HepG2 (cell line): ENCODE results near the gene RARA. TPM values are rescaled to one million over a fixed set of nuclear protein-coding genes. Genes with fewer than 3 reads are reported as not detected.

ENCODE experiments used
- ATAC-seq: fragments of 200-7000 bp; cut with Tn5 transposase; 3 replicates; pipeline ENCODE4 v1.9.1; 2020; ENCODE audit warnings: mild to moderate bottlenecking, moderate library complexity
- BruUV-seq: library from RNA; stranded (reverse); fragments of 400-500 nt; replicated peaks from 2 replicates; lab custom pipeline; 2021; lab: Mats Ljungman, UMichigan
- CTCF ChIA-PET: fragments of 300-600 bp; formaldehyde crosslinking; extraction: SDS; loops from one replicate; lab custom pipeline; 2021; ENCODE audit warnings: low total read pairs, inconsistent platforms, low intra/inter-chr PET ratio; lab: Yijun Ruan, JAX
- POLR2A ChIA-PET: fragments of 350-600 bp; sonication (Branson Sonifier 250); formaldehyde crosslinking; loops from one replicate; lab custom pipeline; 2020; ENCODE audit warnings: antibody characterized with exemption, inconsistent platforms; lab: Yijun Ruan, JAX
- DNase-seq: peaks from one replicate; pipeline ENCODE4 v3.0.0-alpha.2; 2015; ENCODE audit warnings: low spot score
- FAIRE-seq: peaks from 3 replicates; lab custom pipeline; 2011; peaks lifted over from hg19 to GRCh38; lab: Jason Lieb, UNC
- H2AFZ ChIP-seq: one replicate; pipeline ENCODE4 v1.6.1; 2011; ENCODE audit warnings: low read length, inconsistent platforms
- H3K27ac ChIP-seq: fragments of 300-600 bp; 3 replicates; pipeline ENCODE4 v1.8.0; 2011; ENCODE audit warnings: mixed run types, mild to moderate bottlenecking, mixed read lengths, low read length, inconsistent platforms; ENCODE audit not compliant: insufficient read depth; ENCODE audit errors: extremely low read length
- H3K27me3 ChIP-seq, 2 experiments: fragments of 200-600 bp in 1 of 2; 2 replicates in 1 of 2; 3 replicates in 1 of 2; pipeline versions ENCODE4 v1.6.0 to v1.8.0; 2011; ENCODE audit warnings: low read length in 2 of 2, mild to moderate bottlenecking in 2 of 2, moderate library complexity in 2 of 2, inconsistent platforms in 1 of 2; ENCODE audit not compliant: insufficient read depth in 2 of 2, control insufficient read depth in 1 of 2
- H3K36me3 ChIP-seq, 2 experiments: fragments of 200-600 bp in 1 of 2; replicated peaks in 1 of 2; 2 replicates in 1 of 2; 3 replicates in 1 of 2; pipeline versions ENCODE4 v1.5.1 to v1.8.0; 2011; ENCODE audit warnings: low read length in 2 of 2, inconsistent platforms in 1 of 2; ENCODE audit not compliant: insufficient read depth in 2 of 2, control insufficient read depth in 1 of 2
- H3K4me1 ChIP-seq: 2 replicates; pipeline ENCODE4 v1.5.1; 2012; ENCODE audit warnings: low read length, inconsistent platforms; ENCODE audit not compliant: insufficient read depth
- H3K4me2 ChIP-seq: 2 replicates; pipeline ENCODE4 v1.6.0; 2011; ENCODE audit warnings: low read depth, low read length, inconsistent platforms
- H3K4me3 ChIP-seq, 3 experiments: fragments of 200-600 bp in 1 of 3; sonication (generic), shearing (Covaris generic) in 1 of 3; replicated peaks in 1 of 3; 2 replicates each; pipeline ENCODE4 v1.5.1; 2011 to 2016; ENCODE audit warnings: low read length in 3 of 3, inconsistent platforms in 2 of 3, low read depth in 2 of 3, mild to moderate bottlenecking in 2 of 3, control low read depth in 1 of 3, mixed read lengths in 1 of 3; ENCODE audit not compliant: insufficient read depth in 1 of 3
- H3K79me2 ChIP-seq: one replicate; pipeline ENCODE4 v1.6.1; 2011; ENCODE audit warnings: low read length, inconsistent platforms; ENCODE audit not compliant: insufficient read depth
- H3K9ac ChIP-seq: 2 replicates; pipeline ENCODE4 v1.6.0; 2011; ENCODE audit warnings: mild to moderate bottlenecking, low read depth, low read length, inconsistent platforms; ENCODE audit not compliant: insufficient read depth
- H3K9me3 ChIP-seq: 2 replicates; pipeline ENCODE4 v1.5.1; 2012; ENCODE audit warnings: mild to moderate bottlenecking, low read length
- H4K20me1 ChIP-seq: 2 replicates; pipeline ENCODE4 v1.6.0; 2011; ENCODE audit warnings: inconsistent platforms, mild to moderate bottlenecking, low read length, moderate library complexity; ENCODE audit not compliant: insufficient read depth
- RARA ChIP-seq: IDR thresholded peaks from 2 replicates; pipeline ENCODE4 v1.6.1; 2016; ENCODE audit warnings: missing genetic modification reagents, missing compliant biosample characterization
- ZNF383 ChIP-seq: sonication (generic); formaldehyde crosslinking; IDR thresholded peaks from 2 replicates; pipeline ENCODE4 v1.4.0; 2020; ENCODE audit warnings: missing genetic modification reagents, mild to moderate bottlenecking, borderline replicate concordance
- ZNF790 ChIP-seq: sonication (generic); formaldehyde crosslinking; IDR thresholded peaks from 2 replicates; pipeline ENCODE4 v1.8.0; 2022; ENCODE audit warnings: missing genetic modification reagents, mild to moderate bottlenecking, borderline replicate concordance
- WGBS: methylation state at CpG from one replicate; pipeline ENCODE4 v1.1.6; 2017; ENCODE audit warnings: low lambda C conversion rate; 5-methylcytosine and 5-hydroxymethylcytosine counted together
- in situ Hi-C: cut with HindIII; loops from 2 replicates; pipeline ENCODE4 v1.10.0; 2017; ENCODE audit warnings: low pct_unique_long_range_greater_than_20kb; ENCODE audit not compliant: extremely low pct_ligation_motif_present
- intact Hi-C: fragments of 100-400 bp; cut with micrococcal nuclease; formaldehyde crosslinking; loops from one replicate; pipeline ENCODE4 v1.10.0; 2022; ENCODE audit not compliant: unreplicated experiment
- polyA plus RNA-seq, 8 experiments: library from polyadenylated mRNA; depleted of rRNA in 3 of 8; stranded (reverse) in 7 of 8; unstranded in 1 of 8; fragments of >200 nt; fragmentation: Illumina TruSeq in 4 of 8; extraction: Trizol in 4 of 8; gene quantifications; 2 replicates each; pipeline versions ENCODE4 v1.2.1 to v1.2.3, GENCODE V29; 2011 to 2016; ENCODE audit warnings: low read depth in 4 of 8, missing spikeins in 1 of 8, mixed read lengths in 1 of 8; ENCODE audit not compliant: insufficient read depth in 1 of 8
- total RNA-seq, 5 experiments: library from RNA; depleted of rRNA; stranded (reverse); fragments of >200 nt; fragmentation: Illumina TruSeq; extraction: Trizol; gene quantifications; 2 replicates each; pipeline ENCODE4 v1.2.3, GENCODE V29; 2016; ENCODE audit warnings: low read depth in 1 of 5
- TF ChIP-seq, protein P1 (sequence below): sonication (generic); formaldehyde crosslinking; IDR thresholded peaks from 2 replicates; pipeline ENCODE4 v1.8.0; 2022; ENCODE audit warnings: missing genetic modification reagents, mild to moderate bottlenecking, borderline replicate concordance
- TF ChIP-seq, protein P2 (sequence below): sonication (generic); formaldehyde crosslinking; IDR thresholded peaks from 2 replicates; pipeline ENCODE4 v1.4.0; 2020; ENCODE audit warnings: mild to moderate bottlenecking, missing genetic modification reagents

RARA gene
- total and polyA plus RNA-seq, 2 of the 13 experiments (the other 11 are each of a cell fraction or from before 2014, with no cell fraction given): 6.4 to 8.6 TPM

DNA sequence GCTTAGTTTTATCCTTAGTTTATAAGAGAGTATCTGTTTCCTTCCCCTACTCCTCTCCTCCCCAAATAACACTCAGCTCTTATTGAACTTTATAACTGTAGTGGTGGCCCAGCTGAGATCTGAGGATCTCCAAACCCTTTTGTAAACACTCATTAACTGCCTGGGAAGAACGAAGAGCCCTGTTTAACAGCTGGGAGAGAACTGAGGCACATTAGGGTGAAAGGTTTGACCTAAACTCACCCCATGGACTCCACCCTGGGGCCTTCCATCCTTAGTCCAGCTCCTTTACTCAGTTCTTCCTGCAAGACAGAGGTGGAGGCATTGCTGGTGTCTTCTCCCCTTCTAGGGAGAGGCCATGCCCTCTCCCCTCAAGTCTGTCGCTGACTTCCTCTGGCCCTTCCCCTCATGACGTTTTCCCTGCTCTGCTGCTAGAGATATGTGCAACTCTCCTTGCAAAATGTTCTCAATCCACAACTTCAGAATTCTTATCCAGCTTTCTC, 1.2 kb upstream of the RARA start (continued):
- TF ChIP-seq, protein P1, sequence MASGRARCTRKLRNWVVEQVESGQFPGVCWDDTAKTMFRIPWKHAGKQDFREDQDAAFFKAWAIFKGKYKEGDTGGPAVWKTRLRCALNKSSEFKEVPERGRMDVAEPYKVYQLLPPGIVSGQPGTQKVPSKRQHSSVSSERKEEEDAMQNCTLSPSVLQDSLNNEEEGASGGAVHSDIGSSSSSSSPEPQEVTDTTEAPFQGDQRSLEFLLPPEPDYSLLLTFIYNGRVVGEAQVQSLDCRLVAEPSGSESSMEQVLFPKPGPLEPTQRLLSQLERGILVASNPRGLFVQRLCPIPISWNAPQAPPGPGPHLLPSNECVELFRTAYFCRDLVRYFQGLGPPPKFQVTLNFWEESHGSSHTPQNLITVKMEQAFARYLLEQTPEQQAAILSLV: no peak

DNA sequence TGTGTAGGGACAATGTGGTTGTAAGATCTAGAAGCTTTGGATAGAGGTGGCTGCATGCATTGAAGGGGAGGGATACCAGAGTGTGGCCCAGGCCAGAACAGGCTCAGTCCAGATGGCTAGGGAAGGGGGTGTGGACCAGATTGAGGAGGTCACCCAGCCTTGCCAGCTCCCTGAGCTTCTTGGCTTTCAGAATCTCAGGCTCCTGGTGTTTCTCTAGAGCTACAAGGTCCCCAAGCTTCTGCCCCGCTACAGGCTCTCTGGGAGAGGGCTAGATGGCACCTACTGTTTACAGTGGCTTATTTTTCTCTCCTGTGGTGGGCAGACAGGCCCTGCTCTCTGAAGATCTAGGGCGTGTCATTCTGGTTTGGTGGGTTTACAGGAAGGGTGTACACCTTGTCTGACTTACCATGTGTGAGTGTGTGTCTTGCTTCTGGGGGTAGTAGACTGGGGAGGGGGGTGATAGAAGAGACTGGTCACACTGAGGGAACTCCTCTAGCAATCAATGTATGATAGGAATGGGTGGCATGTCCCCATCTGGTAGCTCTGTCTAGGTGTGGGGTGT, 1.1 kb downstream of the RARA start:
- intact Hi-C loops: no loop called here
- peaks cover 81% of the 10 kb centered on the region for H3K4me1 ChIP-seq
- H3K4me2 ChIP-seq: peak overlapping the region; percentile 93
- TF ChIP-seq, protein P2, sequence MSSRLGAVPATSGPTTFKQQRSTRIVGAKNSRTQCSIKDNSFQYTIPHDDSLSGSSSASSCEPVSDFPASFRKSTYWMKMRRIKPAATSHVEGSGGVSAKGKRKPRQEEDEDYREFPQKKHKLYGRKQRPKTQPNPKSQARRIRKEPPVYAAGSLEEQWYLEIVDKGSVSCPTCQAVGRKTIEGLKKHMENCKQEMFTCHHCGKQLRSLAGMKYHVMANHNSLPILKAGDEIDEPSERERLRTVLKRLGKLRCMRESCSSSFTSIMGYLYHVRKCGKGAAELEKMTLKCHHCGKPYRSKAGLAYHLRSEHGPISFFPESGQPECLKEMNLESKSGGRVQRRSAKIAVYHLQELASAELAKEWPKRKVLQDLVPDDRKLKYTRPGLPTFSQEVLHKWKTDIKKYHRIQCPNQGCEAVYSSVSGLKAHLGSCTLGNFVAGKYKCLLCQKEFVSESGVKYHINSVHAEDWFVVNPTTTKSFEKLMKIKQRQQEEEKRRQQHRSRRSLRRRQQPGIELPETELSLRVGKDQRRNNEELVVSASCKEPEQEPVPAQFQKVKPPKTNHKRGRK (CRISPR knock-in tag): no peak
- no peak for TF ChIP-seq RARA (CRISPR knock-in tag)
- TF ChIP-seq ZNF383: no peak
- 0 out of 2 replicates have a peak, but pooled peaks have one; percentile 5 for TF ChIP-seq ZNF790 (CRISPR knock-in tag)
- TF ChIP-seq, all 625 proteins: peak for 1
- in situ Hi-C loops: no loop called here
- Histone ChIP-seq H3K9me3 (no peaks in the 10 kb centered on the region), H3K36me3 (no peaks in the 10 kb centered on the region), H2AFZ (no peak overlapping the region), H3K9ac (peak overlapping the region; percentile 61; the same call in 1 of the 2 replicates), H3K27me3 (no peaks in the 10 kb centered on the region; a peak in 1 of 5 replicates), H4K20me1 (no peaks in the 10 kb centered on the region), H3K27ac (no peak overlapping the region), H3K4me3 (peak overlapping the region; percentile 78 to 89 (median 88)), H3K79me2 (no peaks in the 10 kb centered on the region)
- FAIRE-seq (no peak), DNase-seq (no peak), ATAC-seq (peak; percentile 12)
- POLR2A ChIA-PET: interaction anchor here (0.6 to 4.1 kb wide), 10 partner anchors 14 to 197 kb away, joined by 3 to 35 read pairs (median 4); no protein-coding TSS in a partner anchor
- CTCF ChIA-PET: no interaction called here
- WGBS: 74% methylated on average over 2 of the region's 2 CpGs
- BruUV-seq: no TSS peak
